CD4-positive, alpha-beta T cell treated with Interleukin-15 for 1 hour (primary cell): Measurements from ENCODE around the gene TBC1D22A.

Experiments
- DNase-seq: peaks from one replicate; pipeline ENCODE4 v3.0.0-alpha.2; 2020

Gene TBC1D22A

GRCh38 chr22:46893281-46894020 lies 131.0 kb downstream of the TBC1D22A start:
- no peak for DNase-seq

GRCh38 chr22:46894081-46894671 lies 131.7 kb downstream of the TBC1D22A start:
- no peak for DNase-seq

GRCh38 chr22:46894851-46895640 lies 132.6 kb downstream of the TBC1D22A start:
- no peak for DNase-seq

- no peak for DNase-seq
These were observed 133.3 kb downstream of the TBC1D22A start for GRCh38 chr22:46895753-46896152.

GRCh38 chr22:46896166-46896565 lies 133.7 kb downstream of the TBC1D22A start:
- DNase-seq = no peak

- DNase-seq = no peak
These were observed 134.3 kb downstream of the TBC1D22A start for GRCh38 chr22:46896568-46897245.

GRCh38 chr22:46897246-46897623 lies 134.8 kb downstream of the TBC1D22A start:
- no peak for DNase-seq

- no peak for DNase-seq
These were observed 138.1 kb downstream of the TBC1D22A start for GRCh38 chr22:46900549-46900948.

- no peak for DNase-seq
These were observed 140.0 kb downstream of the TBC1D22A start for GRCh38 chr22:46902436-46902835.

- DNase-seq = no peak
These were observed 140.8 kb downstream of the TBC1D22A start for GRCh38 chr22:46902998-46903916.

- DNase-seq = no peak
These were observed 143.0 kb downstream of the TBC1D22A start for GRCh38 chr22:46905415-46905814.

GRCh38 chr22:46905834-46906233 lies 143.4 kb downstream of the TBC1D22A start:
- DNase-seq = no peak

- no peak for DNase-seq
These were observed 144.0 kb downstream of the TBC1D22A start for GRCh38 chr22:46906326-46907045.

GRCh38 chr22:46907241-46908215 lies 145.1 kb downstream of the TBC1D22A start:
- no peak for DNase-seq

GRCh38 chr22:46908641-46909107 lies 146.2 kb downstream of the TBC1D22A start:
- no peak for DNase-seq

GRCh38 chr22:46909237-46910030 lies 147.0 kb downstream of the TBC1D22A start:
- DNase-seq = no peak

- DNase-seq = no peak
These were observed 148.2 kb downstream of the TBC1D22A start for GRCh38 chr22:46910624-46911023.

GRCh38 chr22:46911346-46911745 lies 148.9 kb downstream of the TBC1D22A start:
- no peak for DNase-seq

GRCh38 chr22:46913351-46913750 lies 150.9 kb downstream of the TBC1D22A start:
- DNase-seq = no peak
